GM12873 (cell line): Measurements from ENCODE around the gene ALG9.

Experiments
- CTCF ChIP-seq: IDR thresholded peaks from 2 replicates; pipeline ENCODE4 v1.5.1; 2012; ENCODE audit warnings: low read depth, mild to moderate bottlenecking, moderate library complexity, low read length, control low read depth; ENCODE audit not compliant: insufficient read depth; ENCODE audit errors: missing control alignments

The ALG9 gene

DNA sequence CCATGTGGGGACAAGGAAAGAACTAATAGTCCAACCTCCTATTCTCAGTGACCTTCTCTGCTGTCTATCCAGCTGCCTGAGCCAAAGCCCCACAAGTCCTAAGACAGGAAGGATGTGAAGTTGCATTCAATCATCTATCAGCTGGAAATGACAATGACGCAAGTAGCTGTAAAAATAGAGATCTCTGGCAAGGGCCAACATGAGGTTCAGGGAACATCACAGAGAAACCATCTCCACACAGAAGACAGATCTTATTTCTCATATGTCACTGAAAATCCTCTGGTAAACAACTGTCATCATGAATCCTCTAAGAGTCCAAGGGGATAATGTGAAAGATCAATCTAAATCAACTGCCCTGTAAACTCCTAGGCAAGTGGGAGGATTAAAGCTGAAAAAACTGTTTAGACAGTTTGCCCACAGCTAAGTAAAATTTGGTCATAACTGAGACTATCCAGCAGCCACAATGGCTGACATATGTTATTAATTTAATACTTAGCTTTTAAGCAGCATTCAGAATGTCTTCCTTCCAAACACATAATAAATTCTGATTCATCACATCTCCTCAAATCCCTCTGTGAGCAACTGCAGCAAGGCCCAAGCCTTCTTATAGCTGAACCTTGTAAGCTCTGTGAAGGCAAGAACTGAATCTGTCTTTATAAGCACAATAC lies 52.1 kb downstream of the ALG9 start:
- no peak for TF ChIP-seq CTCF

DNA sequence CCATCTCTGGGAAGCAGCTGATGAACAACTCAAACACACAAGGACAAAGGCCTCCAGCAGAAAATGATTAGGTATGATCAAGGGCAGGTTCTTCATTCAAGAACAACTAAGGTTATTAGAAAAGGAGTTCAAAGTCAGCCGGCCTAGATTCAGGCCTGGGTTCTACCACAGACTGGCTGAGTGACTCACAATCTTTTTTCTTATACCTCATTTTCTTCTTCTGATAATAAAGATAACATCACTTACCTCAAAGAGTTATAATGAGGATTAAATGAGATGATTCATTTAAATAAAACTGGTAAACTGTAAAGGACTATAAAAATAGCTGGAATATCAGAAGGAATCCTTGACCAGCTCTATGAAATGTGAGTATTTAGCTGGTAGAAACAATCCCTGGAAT lies 55.9 kb downstream of the ALG9 start:
- TF ChIP-seq CTCF = no peak

GRCh38 chr11:111814557-111815320 lies 56.6 kb downstream of the ALG9 start:
- TF ChIP-seq CTCF = no peak

DNA sequence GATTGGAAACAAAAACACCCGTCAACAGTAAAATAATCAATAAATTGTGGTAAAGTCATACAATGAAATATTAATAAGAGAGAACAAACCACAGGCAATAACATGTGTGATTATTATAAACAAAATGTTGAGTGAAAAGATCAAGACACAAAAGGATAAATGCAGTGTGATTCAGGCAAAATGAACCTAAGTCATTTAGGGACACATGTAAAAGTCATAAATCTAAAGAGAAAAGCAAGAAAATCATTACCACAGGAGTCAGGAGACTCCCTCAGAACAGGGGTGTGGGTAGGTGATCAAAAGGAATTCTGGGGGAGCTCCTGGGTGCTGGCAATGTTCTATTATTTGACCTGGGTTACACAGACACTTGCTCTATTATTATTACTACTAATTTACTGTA lies 57.3 kb downstream of the ALG9 start:
- no peak for TF ChIP-seq CTCF

DNA sequence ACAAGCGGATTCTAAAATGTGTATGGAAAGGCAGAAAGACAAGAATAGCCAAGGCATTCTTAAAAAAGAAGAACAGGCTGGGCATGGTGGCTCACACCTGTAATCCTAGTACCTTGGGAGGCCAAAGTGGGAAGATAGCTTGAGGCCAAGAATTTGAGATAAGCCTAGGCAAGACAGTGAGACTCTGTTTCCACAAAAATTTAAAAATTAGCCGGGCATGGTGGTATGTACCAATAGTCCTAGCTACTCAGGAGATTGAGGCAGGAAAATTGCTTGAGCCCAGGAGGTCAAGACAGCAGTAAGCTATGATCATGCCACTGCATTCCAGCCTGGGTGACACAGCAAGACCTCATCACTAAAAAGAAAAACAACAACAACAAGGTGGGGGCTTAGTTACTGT lies 59.2 kb downstream of the ALG9 start:
- TF ChIP-seq CTCF = no peak

DNA sequence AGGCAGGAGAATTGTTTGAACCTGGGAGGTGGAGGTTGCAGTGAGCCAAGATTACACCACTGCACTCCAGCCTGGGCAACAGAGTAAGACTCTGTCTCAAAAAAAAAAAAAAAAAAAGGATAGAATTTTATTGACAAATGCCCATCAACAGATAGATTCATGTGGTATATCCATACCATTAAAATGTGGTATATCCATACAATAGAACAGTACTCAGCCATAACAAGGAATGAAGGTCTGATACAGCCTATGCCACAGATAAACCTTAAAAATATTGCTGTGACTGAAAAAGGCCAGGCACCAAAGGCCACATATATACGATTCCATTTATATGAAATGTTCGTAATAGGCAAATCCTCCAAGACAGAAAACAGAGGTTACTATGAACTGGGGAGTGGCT lies 59.9 kb downstream of the ALG9 start:
- TF ChIP-seq CTCF = no peak

DNA sequence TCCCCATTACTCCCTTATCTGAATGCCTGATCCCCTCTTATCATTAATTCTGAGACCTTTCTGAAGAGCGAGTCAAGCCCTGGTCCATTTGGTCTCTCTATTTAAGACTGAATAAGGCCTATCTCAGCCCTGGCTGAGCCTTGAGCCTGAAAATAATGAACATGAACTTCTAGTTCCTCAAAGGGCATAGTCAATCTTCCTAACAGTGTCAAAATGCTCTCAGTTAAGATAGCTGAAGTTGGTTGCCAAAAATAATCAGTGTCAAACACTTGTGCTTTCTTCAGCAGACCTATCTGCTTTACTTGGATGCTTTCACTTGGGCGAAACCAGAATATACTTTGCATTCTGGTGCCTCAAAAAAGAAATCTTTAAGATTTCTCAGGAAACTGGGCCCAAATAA lies 62.5 kb downstream of the ALG9 start:
- TF ChIP-seq CTCF = no peak
